Esophagus (tissue), 2 donors: ENCODE data around the gene ATP1A1. TPM values are rescaled to one million over a fixed set of nuclear protein-coding genes. Genes with fewer than 3 reads are reported as not detected.

Experiments
- H3K27ac ChIP-seq, 2 donors: one replicate each; pipeline ENCODE4 v1.5.1; 2013; ENCODE audit warnings: low read depth in 2 of 2, mild to moderate bottlenecking in 2 of 2, inconsistent platforms in 1 of 2, low read length in 1 of 2, moderate library complexity in 1 of 2
- H3K27me3 ChIP-seq, 2 donors: one replicate each; pipeline ENCODE4 v1.6.1; 2013; ENCODE audit warnings: low read length in 2 of 2, control low read depth in 1 of 2, mild to moderate bottlenecking in 1 of 2; ENCODE audit not compliant: insufficient read depth in 2 of 2, control insufficient read depth in 1 of 2
- H3K36me3 ChIP-seq, 2 donors: one replicate each; pipeline ENCODE4 v1.6.1; 2013; ENCODE audit warnings: low read length in 1 of 2; ENCODE audit not compliant: control insufficient read depth in 2 of 2, insufficient read depth in 2 of 2
- H3K4me1 ChIP-seq, 2 donors: one replicate each; pipeline ENCODE4 v1.6.1; 2013; ENCODE audit warnings: low read length in 1 of 2; ENCODE audit not compliant: control insufficient read depth in 2 of 2, insufficient read depth in 2 of 2
- H3K4me3 ChIP-seq, 2 donors: one replicate each; pipeline ENCODE4 v1.5.1; 2013; ENCODE audit warnings: low read length in 2 of 2, mild to moderate bottlenecking in 2 of 2, low read depth in 1 of 2, moderate library complexity in 1 of 2
- H3K9me3 ChIP-seq, 2 donors: one replicate each; pipeline ENCODE4 v1.6.1; 2013; ENCODE audit warnings: mild to moderate bottlenecking in 2 of 2, low read depth in 1 of 2, low read length in 1 of 2, moderate library complexity in 1 of 2; ENCODE audit not compliant: control insufficient read depth in 2 of 2, insufficient read depth in 1 of 2
- WGBS, 2 donors: extraction: QIAGEN DNeasy Blood & Tissue Kit; methylation state at CpG; one replicate each; pipeline ENCODE4 v1.1.7; 2013; 5-methylcytosine and 5-hydroxymethylcytosine counted together
- polyA plus RNA-seq, 2 donors: library from polyadenylated mRNA; stranded (reverse); fragments of 200-250 nt; gene quantifications; one replicate each; pipeline ENCODE4 v1.2.3, GENCODE V29; 2013
- donor health status: healthy with polysubstance abuse.
- donor health status: Bipolar disorder and iron deficiency.

The ATP1A1 gene
- polyA plus RNA-seq, 2 donors: 117 to 196 TPM

DNA sequence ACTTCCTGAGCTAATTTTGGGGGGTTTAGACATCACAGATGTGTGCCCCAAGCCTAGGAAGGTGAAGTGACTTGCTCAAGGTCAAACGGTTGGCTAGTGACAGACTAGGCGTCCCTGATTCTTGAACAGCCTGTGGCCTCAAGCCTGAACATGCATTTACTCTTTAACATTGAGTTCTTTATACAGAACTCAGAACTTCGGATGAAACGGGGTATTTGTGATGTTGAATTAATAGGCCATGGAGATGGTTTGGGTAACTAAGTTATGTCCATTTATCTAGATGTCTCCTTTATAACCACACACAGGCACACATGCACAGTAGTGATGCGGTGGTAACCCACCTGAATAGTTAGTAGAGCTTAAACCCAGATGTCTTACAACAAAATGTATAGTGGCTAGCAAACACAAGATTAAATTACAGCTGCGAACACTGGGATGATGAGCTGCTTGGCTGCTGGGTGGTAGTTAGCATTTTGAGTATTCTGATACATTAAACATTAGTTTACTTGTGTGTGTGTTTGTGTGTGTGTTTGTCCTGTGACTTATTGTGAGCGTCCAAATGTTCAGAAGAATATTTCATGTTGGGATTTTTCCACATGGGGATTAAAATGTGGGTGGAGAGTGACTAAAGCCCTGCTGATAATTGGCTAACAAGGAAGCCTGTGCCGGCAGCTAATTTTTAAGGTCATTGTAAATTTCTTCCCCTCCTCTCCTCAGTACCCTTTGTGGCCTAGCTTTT, 2.3 kb downstream of the ATP1A1 start:
- no peaks in the 10 kb centered on the region for H3K36me3 ChIP-seq
- peak overlapping the region; percentile 89 to 98 for H3K27ac ChIP-seq
- no peaks in the 10 kb centered on the region for H3K9me3 ChIP-seq
- H3K4me3 ChIP-seq: peak overlapping the region; percentile 65 to 91
- H3K4me1 ChIP-seq: peaks cover 4 to 7% of the 10 kb centered on the region in 2 donors
- WGBS, 2 donors: 28 to 29% methylated on average over 8 of the region's 8 CpGs
- H3K27me3 ChIP-seq: no peaks in the 10 kb centered on the region

DNA sequence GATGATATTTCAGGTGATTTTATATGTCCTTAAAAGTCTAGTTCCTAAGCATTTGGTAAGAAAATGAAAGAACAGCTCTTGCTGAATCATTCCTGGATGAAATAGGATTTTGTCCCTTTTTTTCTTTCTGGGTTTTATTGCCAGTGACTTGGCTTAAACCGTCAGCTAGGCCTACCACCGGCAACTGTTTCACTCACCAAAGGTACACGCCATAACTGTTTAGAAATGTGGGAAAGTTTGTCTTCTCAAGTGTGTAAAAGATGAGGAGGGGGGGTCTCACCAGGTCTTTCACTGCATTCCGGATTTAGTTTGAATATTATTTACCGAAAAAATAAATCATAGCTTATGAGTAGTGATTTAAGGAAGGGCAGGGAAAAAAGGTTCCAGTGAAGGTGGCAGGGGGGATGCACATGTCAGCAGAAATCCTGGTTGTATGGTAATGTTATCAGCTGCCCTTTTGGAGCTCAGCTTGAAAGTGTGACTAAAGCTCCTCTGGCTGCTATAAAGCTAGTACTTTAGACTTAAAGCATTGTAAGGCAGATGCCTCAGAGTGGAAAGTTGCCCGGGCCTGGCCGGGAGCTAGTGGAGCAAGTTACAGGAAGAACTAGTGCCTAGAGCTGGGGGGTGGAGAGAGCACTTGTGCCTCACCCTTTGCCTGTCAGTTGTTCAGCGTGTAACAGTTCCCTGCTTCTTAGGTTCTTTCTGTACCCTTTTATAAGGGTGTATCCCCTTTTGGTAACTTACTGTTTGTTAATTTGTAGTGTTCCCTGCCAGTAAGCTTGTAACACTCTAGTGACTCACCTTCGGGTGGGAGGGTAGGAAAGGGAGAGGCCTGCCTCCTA, 3.1 kb downstream of the ATP1A1 start:
- Histone ChIP-seq H3K36me3 (no peaks in the 10 kb centered on the region), H3K4me1 (peaks cover 4 to 10% of the 10 kb centered on the region in 2 donors), H3K9me3 (no peaks in the 10 kb centered on the region), H3K27me3 (no peaks in the 10 kb centered on the region), H3K27ac (peak overlapping the region; percentile 89 to 98), H3K4me3 (peak overlapping the region in 1 of 2 donors; percentile 65)
- WGBS, 2 donors: 16 to 17% methylated on average over 9 of the region's 9 CpGs

DNA sequence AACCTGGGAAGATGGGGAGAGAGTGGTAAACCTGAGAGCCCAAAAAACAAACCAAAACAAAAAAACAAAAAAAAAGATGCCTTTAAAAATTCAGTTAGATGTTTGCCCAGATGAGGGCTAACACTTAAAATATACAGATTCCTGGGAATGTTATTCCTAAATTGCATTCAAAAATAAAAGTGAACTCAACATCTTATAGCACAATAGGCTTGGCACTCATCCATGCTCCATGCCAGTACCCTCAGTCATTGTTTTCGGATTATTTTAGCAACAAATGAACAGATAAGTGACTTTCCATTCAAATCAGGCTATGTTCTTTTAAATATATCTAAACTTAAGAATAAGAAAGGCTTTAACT, 3.7 kb downstream of the ATP1A1 start:
- H3K9me3 ChIP-seq: no peaks in the 10 kb centered on the region
- peaks cover 4 to 10% of the 10 kb centered on the region in 2 donors for H3K4me1 ChIP-seq
- peak overlapping the region; percentile 89 to 98 for H3K27ac ChIP-seq
- 32 to 37% methylated on average over 1 of the region's 1 CpG for WGBS, 2 donors
- no peaks in the 10 kb centered on the region for H3K27me3 ChIP-seq
- no peaks in the 10 kb centered on the region for H3K36me3 ChIP-seq
- H3K4me3 ChIP-seq: no peak overlapping the region

DNA sequence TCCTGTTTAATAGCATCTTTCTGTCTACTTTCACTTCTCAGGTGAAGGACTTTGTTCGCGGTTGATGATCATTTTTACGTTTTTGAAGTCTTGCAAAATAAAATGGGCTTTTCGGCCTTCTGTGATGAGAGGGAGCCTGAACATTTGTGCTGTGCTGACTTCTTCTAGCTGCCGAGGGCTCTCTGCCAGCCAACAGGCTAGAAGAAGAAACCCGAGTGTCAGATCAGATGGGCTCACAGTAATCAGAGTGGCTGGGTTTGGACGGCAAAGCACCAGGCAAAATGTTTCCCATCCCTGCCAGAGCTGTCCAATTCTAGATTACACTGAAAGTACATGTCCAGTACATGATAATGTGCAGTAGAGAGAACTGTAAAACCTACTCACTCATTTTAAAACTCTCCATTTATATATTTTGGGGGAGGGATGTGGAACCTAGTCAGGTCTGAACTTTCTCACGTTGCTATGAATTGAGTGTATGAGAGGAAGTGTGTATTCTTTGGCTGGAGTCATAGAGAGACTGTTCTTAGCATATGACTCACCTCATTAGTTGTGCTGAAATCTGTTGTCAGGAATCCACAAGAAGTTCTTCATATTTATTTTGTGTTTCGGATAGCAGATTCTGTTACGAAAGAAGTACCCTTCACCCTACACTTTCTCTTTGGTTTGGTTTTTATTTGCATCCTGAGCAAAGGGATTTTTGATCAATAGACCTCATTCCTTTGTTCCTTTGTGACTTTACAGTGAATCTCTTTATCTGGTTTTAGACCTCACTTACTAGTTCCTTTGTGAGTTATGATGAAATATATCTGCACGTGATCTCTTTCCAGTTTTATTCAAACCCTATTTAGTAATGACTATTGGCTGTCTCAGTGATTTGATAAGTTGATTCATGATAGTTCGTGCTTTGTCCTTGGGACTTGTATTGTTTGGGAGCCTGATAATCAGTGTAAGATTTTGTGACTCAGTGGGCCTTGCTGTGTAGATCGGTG, 4.8 kb downstream of the ATP1A1 start:
- Histone ChIP-seq H3K4me1 (peaks cover 4 to 10% of the 10 kb centered on the region in 2 donors), H3K4me3 (peak overlapping the region in 1 of 2 donors; percentile 27)
- 18 to 20% methylated on average over 13 of the region's 13 CpGs for WGBS, 2 donors

DNA sequence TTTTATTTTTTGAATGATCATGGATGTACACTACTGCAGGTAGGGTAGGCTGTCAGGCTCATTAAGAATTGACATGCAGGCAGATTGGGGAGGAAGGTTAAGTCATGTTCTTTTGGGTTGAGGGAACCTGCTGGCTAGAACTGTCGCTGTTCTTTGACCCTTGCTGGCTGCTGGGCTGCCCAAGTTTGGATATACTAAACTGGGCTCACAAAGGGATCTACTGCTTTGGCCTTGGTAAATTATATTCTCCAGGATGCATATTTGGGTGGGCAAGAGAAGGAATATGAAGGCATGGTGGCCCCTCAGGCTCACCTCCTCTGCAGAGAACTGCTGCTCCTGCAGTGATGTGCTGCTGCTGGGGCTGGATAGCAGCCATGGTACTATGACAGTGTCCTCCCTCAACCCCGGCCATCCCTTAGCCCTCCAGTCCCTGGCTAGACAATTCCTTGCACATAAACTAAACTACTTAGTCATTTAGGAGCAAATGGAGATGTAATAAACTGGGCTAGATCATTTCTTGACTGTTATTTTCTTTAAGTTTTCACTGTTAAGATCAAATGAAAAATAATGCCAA, 6.1 kb downstream of the ATP1A1 start:
- no peaks in the 10 kb centered on the region for H3K9me3 ChIP-seq
- no peaks in the 10 kb centered on the region for H3K27me3 ChIP-seq
- H3K4me1 ChIP-seq: peaks cover 4 to 10% of the 10 kb centered on the region in 2 donors
- WGBS, 2 donors: 65 to 67% methylated on average over 2 of the region's 2 CpGs
- peak overlapping the region; percentile 14 to 32 for H3K27ac ChIP-seq
- H3K4me3 ChIP-seq: no peak overlapping the region
- H3K36me3 ChIP-seq: no peaks in the 10 kb centered on the region

More for the DNA sequence above, 4.8 kb downstream of the ATP1A1 start:
- Histone ChIP-seq H3K9me3 (no peaks in the 10 kb centered on the region), H3K27me3 (no peaks in the 10 kb centered on the region), H3K36me3 (no peaks in the 10 kb centered on the region), H3K27ac (peak overlapping the region; percentile 87 to 95)

DNA sequence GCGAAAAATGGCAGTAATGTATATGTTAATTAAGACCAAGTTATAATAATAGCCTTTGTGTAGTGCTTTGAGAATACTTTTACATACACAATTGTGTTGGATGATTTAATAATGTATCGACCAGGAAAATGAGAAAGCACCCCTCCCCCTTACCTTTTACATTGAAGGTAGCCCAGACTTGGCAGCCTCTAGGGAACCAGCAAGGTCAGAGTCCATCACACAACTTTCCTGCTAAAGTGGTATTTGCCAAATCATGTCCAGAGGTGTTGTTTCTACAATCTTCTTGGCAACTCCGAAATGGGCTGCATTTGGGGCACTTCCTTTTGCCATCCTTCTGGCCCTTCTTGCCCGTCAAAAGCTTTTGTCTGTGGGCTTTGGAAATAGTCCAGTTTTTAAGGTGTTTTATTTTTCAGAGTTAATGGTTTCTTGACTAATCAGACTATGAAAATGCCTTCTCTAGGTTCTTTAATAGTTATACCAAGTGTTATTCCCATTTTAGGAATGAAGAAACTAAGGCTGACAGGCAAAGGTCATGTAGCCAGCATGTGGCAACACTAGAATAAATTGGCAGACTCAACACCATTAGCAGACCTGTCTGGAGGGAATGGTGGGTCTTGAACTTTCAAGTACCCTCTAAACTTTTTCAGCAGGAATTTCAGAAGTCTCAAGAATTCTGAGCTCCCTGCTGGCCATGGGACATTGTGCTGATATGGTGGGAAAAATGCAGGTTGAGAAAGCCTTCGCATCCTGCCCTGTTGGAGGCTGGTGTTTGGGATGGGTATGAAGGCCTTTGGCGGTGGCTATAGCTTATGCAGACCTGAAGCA, 6.8 kb downstream of the ATP1A1 start:
- H3K9me3 ChIP-seq: no peaks in the 10 kb centered on the region
- H3K4me3 ChIP-seq: no peak overlapping the region
- peaks cover 0 to 2% of the 10 kb centered on the region in 2 donors for H3K36me3 ChIP-seq
- H3K27me3 ChIP-seq: no peaks in the 10 kb centered on the region
- H3K4me1 ChIP-seq: peaks cover 4 to 10% of the 10 kb centered on the region in 2 donors
- H3K27ac ChIP-seq: peak overlapping the region in 1 of 2 donors; percentile 20
- 65 to 72% methylated on average over 6 of the region's 6 CpGs for WGBS, 2 donors

DNA sequence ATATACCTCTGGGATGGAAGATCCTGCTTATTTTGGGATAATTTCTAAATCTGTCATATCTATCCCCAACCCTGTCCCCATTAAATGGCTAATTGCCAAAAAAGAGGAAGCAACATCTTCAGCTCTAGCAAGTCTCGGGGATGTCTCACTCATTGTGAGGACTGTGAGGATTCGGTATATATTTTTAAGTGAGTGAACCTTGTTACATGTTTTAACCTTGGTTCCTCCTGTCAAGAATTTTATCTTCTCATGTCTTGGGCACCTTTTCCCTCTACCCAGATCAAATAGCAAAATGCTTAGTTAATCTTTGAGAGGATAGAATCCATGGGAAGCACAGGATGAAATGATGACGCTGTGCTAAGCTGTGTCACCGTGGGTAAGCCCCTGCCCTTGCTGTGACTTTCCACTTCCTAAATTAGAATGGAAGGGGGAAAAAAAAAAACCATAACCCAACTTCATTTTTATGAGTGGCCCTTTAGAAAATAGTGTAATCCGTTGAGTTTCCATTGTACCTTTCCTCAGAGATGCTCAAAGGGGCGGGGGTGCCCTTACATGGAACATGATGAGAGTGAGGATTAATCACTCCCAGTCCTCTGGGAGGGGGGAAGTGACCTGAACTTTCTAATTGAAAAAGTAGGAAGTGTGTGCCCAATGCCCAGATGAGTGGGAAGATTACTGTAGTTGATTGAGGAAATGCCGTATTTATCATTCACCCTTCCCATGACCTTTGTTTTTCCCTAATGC, 7.6 kb downstream of the ATP1A1 start:
- 61 to 73% methylated on average over 7 of the region's 7 CpGs for WGBS, 2 donors
- Histone ChIP-seq H3K9me3 (no peaks in the 10 kb centered on the region), H3K4me3 (no peak overlapping the region), H3K27me3 (no peaks in the 10 kb centered on the region), H3K36me3 (peaks cover 0 to 2% of the 10 kb centered on the region in 2 donors), H3K27ac (no peak overlapping the region), H3K4me1 (peaks cover 4 to 10% of the 10 kb centered on the region in 2 donors)

DNA sequence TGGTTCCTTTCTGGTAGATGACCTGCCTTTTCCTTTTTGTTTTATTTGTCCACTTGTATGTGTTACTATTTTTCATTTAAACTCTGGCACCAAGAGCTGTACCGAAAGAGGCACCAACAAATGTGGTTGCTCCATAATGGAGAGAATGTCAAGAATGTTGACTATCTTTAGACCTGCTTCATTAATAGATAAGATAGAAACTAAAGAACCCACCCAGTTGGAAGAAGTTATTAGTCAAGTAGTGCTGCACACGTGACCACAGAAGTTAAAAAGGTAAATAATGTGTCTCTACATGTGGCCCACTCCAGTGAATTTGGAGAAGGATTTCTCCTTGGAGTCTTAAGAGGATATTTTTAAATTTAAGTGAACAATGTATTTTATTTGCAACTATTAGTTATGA, 9.3 kb downstream of the ATP1A1 start:
- Histone ChIP-seq H3K9me3 (no peaks in the 10 kb centered on the region), H3K36me3 (peaks cover 0 to 5% of the 10 kb centered on the region in 2 donors), H3K27me3 (no peaks in the 10 kb centered on the region), H3K27ac (no peak overlapping the region), H3K4me1 (peaks cover 4 to 10% of the 10 kb centered on the region in 2 donors), H3K4me3 (no peak overlapping the region)
- 61 to 67% methylated on average over 2 of the region's 2 CpGs for WGBS, 2 donors
